PC-3 (cell line): ENCODE measurements around the gene NANP. TPM values are rescaled to one million over a fixed set of nuclear protein-coding genes. Genes with fewer than 3 reads are reported as not detected.

ENCODE experiments used
- ATAC-seq: fragments of 200-7000 bp; cut with Tn5 transposase; 2 replicates; pipeline ENCODE4 v1.9.1; 2020; ENCODE audit warnings: mild to moderate bottlenecking, moderate library complexity
- BruUV-seq: library from RNA; stranded (reverse); fragments of 400-500 nt; replicated peaks from 2 replicates; lab custom pipeline; 2021; lab: Mats Ljungman, UMichigan
- CTCF ChIA-PET: fragments of 300-600 bp; sonication (Branson Sonifier 250); formaldehyde crosslinking; loops from one replicate; lab custom pipeline; 2022; ENCODE audit warnings: antibody characterized with exemption; lab: Charles Lee
- POLR2A ChIA-PET: fragments of 300-600 bp; sonication (Branson Sonifier 250); formaldehyde crosslinking; loops from one replicate; lab custom pipeline; 2022; ENCODE audit warnings: antibody characterized with exemption; ENCODE audit not compliant: unreplicated experiment; lab: Charles Lee
- DNase-seq: peaks from one replicate; pipeline ENCODE4 v3.0.0-alpha.2; 2015
- H2AFZ ChIP-seq: fragments of 300-600 bp; sonication (generic); 2 replicates; pipeline ENCODE4 v1.6.0; 2016; ENCODE audit warnings: antibody characterized with exemption, low read length
- H3F3A ChIP-seq: fragments of 300-600 bp; sonication (generic); one replicate; pipeline ENCODE4 v1.6.0; 2017; ENCODE audit warnings: antibody characterized with exemption, low read length, control low read depth, mild to moderate bottlenecking; ENCODE audit not compliant: unreplicated experiment
- H3K27ac ChIP-seq: fragments of 300-600 bp; sonication (generic); 2 replicates; pipeline ENCODE4 v1.5.1; 2016; ENCODE audit warnings: mild to moderate bottlenecking, low read length
- H3K27me3 ChIP-seq: fragments of 300-600 bp; sonication (generic); 2 replicates; pipeline ENCODE4 v1.6.1; 2016; ENCODE audit warnings: low read length, mixed read lengths
- H3K36me3 ChIP-seq: fragments of 300-600 bp; sonication (generic); 2 replicates; pipeline ENCODE4 v1.6.1; 2016; ENCODE audit warnings: low read depth, mixed run types, low read length, mixed read lengths
- H3K4me1 ChIP-seq: fragments of 300-600 bp; sonication (generic); 2 replicates; pipeline ENCODE4 v1.5.1; 2016; ENCODE audit warnings: low read length; ENCODE audit not compliant: insufficient read depth
- H3K4me2 ChIP-seq: fragments of 300-600 bp; sonication (generic); 2 replicates; pipeline ENCODE4 v1.6.0; 2016; ENCODE audit warnings: low read length
- H3K4me3 ChIP-seq: fragments of 300-600 bp; sonication (generic); 2 replicates; pipeline ENCODE4 v1.5.1; 2016; ENCODE audit warnings: mild to moderate bottlenecking, low read length, mixed read lengths
- H3K79me2 ChIP-seq: fragments of 300-600 bp; sonication (generic); 2 replicates; pipeline ENCODE4 v1.6.1; 2017; ENCODE audit warnings: low read length, mixed read lengths
- H3K9ac ChIP-seq: fragments of 300-600 bp; sonication (generic); 2 replicates; pipeline ENCODE4 v1.6.0; 2016; ENCODE audit warnings: mild to moderate bottlenecking, low read length
- H3K9me2 ChIP-seq: fragments of 300-600 bp; sonication (generic); replicated peaks from 2 replicates; pipeline ENCODE4 v1.6.1; 2016; ENCODE audit warnings: mixed run types, low read length, mixed read lengths
- H3K9me3 ChIP-seq: fragments of 300-600 bp; sonication (generic); 2 replicates; pipeline ENCODE4 v1.6.1; 2016; ENCODE audit warnings: low read length, mixed read lengths
- H4K20me1 ChIP-seq: fragments of 300-600 bp; sonication (generic); 2 replicates; pipeline ENCODE4 v1.6.1; 2016; ENCODE audit warnings: low read length, mixed read lengths
- EZH2 ChIP-seq: fragments of 300-600 bp; sonication (generic); IDR thresholded peaks from one replicate; pipeline ENCODE4 v1.6.1; 2017; ENCODE audit warnings: antibody characterized with exemption, mild to moderate bottlenecking, low read length; ENCODE audit not compliant: unreplicated experiment
- EZH2phosphoT487 ChIP-seq: fragments of 300-600 bp; sonication (generic); IDR thresholded peaks from 2 replicates; pipeline ENCODE4 v1.6.1; 2018; ENCODE audit warnings: mild to moderate bottlenecking, antibody characterized with exemption, low read length, borderline replicate concordance
- intact Hi-C: fragments of 100-400 bp; cut with micrococcal nuclease; formaldehyde crosslinking; loops from 2 replicates; pipeline ENCODE4 v1.9.0; 2023
- total RNA-seq: library from RNA; depleted of rRNA; stranded (reverse); fragments of >200 nt; gene quantifications from 2 replicates; pipeline ENCODE4 v1.2.3, GENCODE V29; 2014
- TF ChIP-seq, protein P1 (sequence below): fragments of 300-600 bp; sonication (generic); conservative IDR thresholded peaks from 2 replicates; pipeline ENCODE4 v1.5.1; 2017; ENCODE audit warnings: antibody characterized with exemption, low read depth, mild to moderate bottlenecking, low read length

The NANP gene
- total RNA-seq, 1 experiment from 2014 or later = 10.7 TPM

DNA sequence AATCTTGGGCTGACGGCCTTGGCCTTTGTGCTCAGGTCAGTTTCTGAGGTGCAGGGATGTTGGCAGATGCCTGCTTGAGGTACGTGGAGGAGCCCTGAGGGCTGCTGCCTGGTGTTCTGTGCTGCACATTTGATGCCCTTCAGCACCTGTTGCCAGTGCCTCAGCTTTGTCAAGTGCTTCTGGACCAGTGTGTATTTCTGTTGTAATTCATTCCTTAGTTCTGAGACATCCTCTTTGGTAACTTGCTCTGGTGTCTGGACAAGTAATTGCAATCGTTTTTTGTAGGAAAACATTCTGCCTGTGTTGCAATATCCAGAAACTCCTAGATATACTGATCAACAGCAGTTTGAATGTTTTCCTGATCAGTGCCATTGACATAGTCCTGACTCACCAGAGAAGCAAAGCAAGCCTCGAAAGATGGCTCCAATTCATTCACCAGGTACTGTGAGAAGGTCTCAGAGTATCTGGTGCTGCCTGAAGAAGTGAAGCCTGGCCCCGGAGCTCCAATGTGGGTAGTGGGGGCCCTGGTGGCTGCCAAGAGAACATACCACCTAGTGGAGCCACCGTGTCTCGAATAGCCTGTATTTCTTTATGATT is 46.1 kb upstream of the NANP start:
- intact Hi-C loops = loop anchor here (5.0 kb wide), 1 partner anchor 38 kb away; no protein-coding TSS in a partner anchor

DNA sequence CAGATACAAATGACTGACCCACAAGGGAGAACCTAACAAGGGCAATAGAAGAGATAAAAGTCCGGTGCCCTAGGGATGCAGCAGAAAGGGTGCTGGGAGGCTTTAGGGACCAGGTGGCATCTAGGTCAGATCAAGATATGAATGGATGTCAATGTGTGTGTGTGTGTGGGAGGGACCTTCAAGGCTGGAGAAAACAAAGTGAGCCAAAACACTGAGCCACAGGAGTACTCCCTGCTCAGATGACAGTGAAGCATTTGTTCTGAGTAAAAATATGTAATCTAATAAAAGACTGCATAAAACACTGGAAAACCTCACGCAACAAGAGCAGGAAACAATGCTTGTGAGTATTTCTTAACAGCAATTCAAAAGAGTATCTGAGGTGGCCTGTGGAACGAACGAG is 44.6 kb upstream of the NANP start:
- no peak overlapping the region for H3K27ac ChIP-seq
- H3K9ac ChIP-seq = no peak overlapping the region
- H2AFZ ChIP-seq = no peak overlapping the region
- H4K20me1 ChIP-seq = no peaks in the 10 kb centered on the region
- ATAC-seq (peak; percentile 55), DNase-seq (no peak)
- H3K9me3 ChIP-seq = no peaks in the 10 kb centered on the region
- ChIA-PET POLR2A (no interaction called here), CTCF (interaction anchor here (0.6 kb wide), 1 partner anchor 91 kb away, joined by 8 read pairs; no protein-coding TSS in a partner anchor)
- BruUV-seq = no TSS peak
- H3F3A ChIP-seq = peaks cover 8% of the 10 kb centered on the region
- intact Hi-C loops = loop anchor here (5.0 kb wide), 1 partner anchor 36 kb away; no protein-coding TSS in a partner anchor
- H3K4me3 ChIP-seq = no peak overlapping the region
- H3K36me3 ChIP-seq = 0 out of 2 replicates have a peak, but pooled peaks cover 2% of the 10 kb centered on the region
- H3K79me2 ChIP-seq = no peaks in the 10 kb centered on the region
- H3K9me2 ChIP-seq = no peaks in the 10 kb centered on the region
- no peaks in the 10 kb centered on the region for H3K4me1 ChIP-seq
- no peak overlapping the region for H3K4me2 ChIP-seq
- H3K27me3 ChIP-seq = no peaks in the 10 kb centered on the region
- TF ChIP-seq, protein P1, sequence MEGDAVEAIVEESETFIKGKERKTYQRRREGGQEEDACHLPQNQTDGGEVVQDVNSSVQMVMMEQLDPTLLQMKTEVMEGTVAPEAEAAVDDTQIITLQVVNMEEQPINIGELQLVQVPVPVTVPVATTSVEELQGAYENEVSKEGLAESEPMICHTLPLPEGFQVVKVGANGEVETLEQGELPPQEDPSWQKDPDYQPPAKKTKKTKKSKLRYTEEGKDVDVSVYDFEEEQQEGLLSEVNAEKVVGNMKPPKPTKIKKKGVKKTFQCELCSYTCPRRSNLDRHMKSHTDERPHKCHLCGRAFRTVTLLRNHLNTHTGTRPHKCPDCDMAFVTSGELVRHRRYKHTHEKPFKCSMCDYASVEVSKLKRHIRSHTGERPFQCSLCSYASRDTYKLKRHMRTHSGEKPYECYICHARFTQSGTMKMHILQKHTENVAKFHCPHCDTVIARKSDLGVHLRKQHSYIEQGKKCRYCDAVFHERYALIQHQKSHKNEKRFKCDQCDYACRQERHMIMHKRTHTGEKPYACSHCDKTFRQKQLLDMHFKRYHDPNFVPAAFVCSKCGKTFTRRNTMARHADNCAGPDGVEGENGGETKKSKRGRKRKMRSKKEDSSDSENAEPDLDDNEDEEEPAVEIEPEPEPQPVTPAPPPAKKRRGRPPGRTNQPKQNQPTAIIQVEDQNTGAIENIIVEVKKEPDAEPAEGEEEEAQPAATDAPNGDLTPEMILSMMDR = no peak
- no peak for TF ChIP-seq EZH2
- TF ChIP-seq EZH2phosphoT487 = no peak

More for the DNA sequence above, 46.1 kb upstream of the NANP start:
- Histone ChIP-seq H3K4me2 (no peak overlapping the region), H3K4me1 (no peaks in the 10 kb centered on the region), H3K9ac (no peak overlapping the region), H3K79me2 (no peaks in the 10 kb centered on the region), H3K27ac (no peak overlapping the region), H2AFZ (no peak overlapping the region), H3K4me3 (no peak overlapping the region), H4K20me1 (no peaks in the 10 kb centered on the region), H3K9me3 (no peaks in the 10 kb centered on the region), H3F3A (peaks cover 8% of the 10 kb centered on the region), H3K36me3 (peaks cover 13% of the 10 kb centered on the region; the same call in 1 of the 2 replicates), H3K27me3 (no peaks in the 10 kb centered on the region), H3K9me2 (no peaks in the 10 kb centered on the region)
- TF ChIP-seq EZH2 (no peak), EZH2phosphoT487 (no peak)
- TF ChIP-seq, protein P1 = peak; percentile 42
- ChIA-PET POLR2A (no interaction called here), CTCF (interaction anchor here (0.5 kb wide), 1 partner anchor 42 kb away, joined by 3 read pairs; no protein-coding TSS in a partner anchor)
- ATAC-seq = peak; percentile 56
- peak; percentile 49 for DNase-seq
- no TSS peak for BruUV-seq

DNA sequence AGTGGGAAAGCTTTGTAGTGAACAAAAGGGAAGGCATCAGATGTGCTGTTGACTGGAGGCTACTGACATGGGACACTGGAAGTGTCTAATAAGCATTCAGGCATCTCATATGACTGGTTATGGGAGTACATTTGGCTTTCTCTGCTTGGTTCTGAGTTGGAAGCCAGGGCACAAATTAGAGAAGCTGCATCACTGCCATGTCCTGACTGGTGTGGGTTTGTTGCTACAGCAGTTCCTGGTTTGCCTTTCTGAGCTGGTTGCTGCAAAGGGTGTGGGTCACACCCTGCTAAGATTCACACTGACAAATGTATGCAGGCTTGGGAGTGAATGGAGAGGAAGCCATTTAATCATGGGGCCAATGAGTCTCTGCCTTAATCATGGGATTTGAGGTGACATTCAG is 36.2 kb upstream of the NANP start:
- Histone ChIP-seq H3K4me3 (no peak overlapping the region), H3F3A (no peaks in the 10 kb centered on the region), H3K4me1 (no peaks in the 10 kb centered on the region), H3K79me2 (no peaks in the 10 kb centered on the region), H4K20me1 (no peaks in the 10 kb centered on the region), H3K36me3 (0 out of 2 replicates have a peak, but pooled peaks cover 3% of the 10 kb centered on the region), H3K4me2 (no peak overlapping the region), H3K27ac (no peak overlapping the region), H3K9ac (no peak overlapping the region), H2AFZ (no peak overlapping the region), H3K9me3 (no peaks in the 10 kb centered on the region), H3K9me2 (no peaks in the 10 kb centered on the region), H3K27me3 (no peaks in the 10 kb centered on the region)
- ATAC-seq (peak; percentile 33; the same call in 1 of the 2 replicates), DNase-seq (no peak)
- intact Hi-C loops = no loop called here
- ChIA-PET POLR2A (no interaction called here), CTCF (no interaction called here)
- BruUV-seq = no TSS peak
- no peak for TF ChIP-seq EZH2
- TF ChIP-seq, protein P1 = no peak
- TF ChIP-seq EZH2phosphoT487 = no peak
